ENCODE results near the gene FBXL7.

Gene FBXL7

DNA sequence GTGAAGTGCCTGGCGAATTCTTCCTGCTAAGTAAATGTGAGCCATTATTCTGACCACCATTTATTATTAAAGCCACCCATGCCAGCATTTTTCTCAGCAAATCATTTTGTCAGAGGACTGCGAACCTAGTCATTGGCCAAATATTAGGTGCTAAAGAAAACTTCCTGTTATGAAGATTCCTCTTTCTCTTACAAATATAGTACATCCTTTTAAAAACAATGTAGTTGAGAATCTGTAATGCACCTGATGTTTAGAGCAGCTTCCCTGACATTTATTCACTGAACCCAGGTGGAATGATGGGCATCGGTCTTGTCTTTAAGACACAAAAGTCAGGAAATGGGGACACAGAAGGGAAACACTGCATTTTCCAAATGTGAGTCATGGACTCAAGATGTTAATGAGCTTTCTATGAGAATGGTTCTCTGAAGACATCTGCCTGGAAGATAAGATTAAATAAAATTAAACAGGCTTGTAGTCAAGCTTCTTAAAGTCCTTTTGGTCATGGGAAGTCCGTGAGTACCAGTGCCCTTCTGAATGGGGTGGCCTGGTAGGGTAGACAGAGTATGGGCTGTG, 290.6 kb downstream of the FBXL7 start:
- H3K4me1 ChIP-seq, result peaks cover 6% of the 10 kb centered on the region; the same call in 1 of the 2 replicates
- H3K27me3 ChIP-seq (ENCODE audit: low read depth), result no peaks in the 10 kb centered on the region
- DNase-seq (ENCODE audit: low spot score in 2 of 2), result no peak
- no peak overlapping the region for H3K4me3 ChIP-seq
- H3K36me3 ChIP-seq (replicated peaks), result no peaks in the 10 kb centered on the region
- in situ Hi-C loops (cut with MboI; ENCODE audit: low sequenced_read_pairs), result loop anchor here (25.0 kb wide), 1 partner anchor 403 kb away; no protein-coding TSS in a partner anchor
- H3K9me3 ChIP-seq, result no peaks in the 10 kb centered on the region

DNA sequence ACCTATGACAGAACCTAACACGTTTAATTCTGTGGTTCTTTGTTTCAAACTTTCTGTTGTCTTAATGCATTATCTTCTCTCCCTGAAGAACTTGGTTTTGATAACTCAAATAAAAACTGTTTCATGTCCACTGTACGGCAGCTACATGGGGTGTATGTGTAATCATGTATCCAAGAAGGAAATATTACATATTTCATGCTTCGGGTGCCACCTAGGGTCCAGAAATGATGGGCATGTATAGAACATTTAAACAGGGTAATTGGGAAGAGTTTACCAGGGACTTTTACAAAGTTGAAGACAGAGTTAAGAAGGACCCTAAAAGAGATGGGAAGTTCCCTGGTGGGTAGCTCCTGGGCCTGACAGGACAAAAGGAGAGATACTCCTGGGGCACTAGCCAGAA, 291.3 kb downstream of the FBXL7 start:
- no peaks in the 10 kb centered on the region for H3K9me3 ChIP-seq
- no peak overlapping the region for H3K4me3 ChIP-seq
- no peaks in the 10 kb centered on the region for H3K27me3 ChIP-seq (ENCODE audit: low read depth)
- no peak for DNase-seq (ENCODE audit: low spot score in 2 of 2)
- no peaks in the 10 kb centered on the region for H3K36me3 ChIP-seq (replicated peaks)
- in situ Hi-C loops (cut with MboI; ENCODE audit: low sequenced_read_pairs), result loop anchor here (25.0 kb wide), 1 partner anchor 404 kb away; no protein-coding TSS in a partner anchor
- peaks cover 6% of the 10 kb centered on the region; the same call in 1 of the 2 replicates for H3K4me1 ChIP-seq

DNA sequence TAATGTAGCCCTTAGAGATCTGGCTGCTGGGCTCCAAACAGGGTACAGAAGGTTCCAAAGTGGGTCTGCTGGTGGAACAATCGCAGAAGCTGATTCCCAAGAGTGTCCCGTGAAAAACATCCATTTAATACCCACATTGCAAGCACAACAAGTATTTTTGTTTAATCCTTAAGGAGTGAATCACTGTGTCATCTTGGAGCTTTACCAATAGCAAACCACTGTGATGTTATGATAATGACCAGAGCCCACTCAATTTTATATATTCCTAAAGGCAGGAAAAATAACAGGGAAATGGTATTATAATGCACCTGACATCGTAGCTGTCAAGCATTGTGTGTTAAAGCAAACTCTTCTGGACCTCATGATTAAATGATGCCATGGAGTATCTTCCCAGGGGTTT, 291.9 kb downstream of the FBXL7 start:
- peaks cover 6% of the 10 kb centered on the region; the same call in 1 of the 2 replicates for H3K4me1 ChIP-seq
- no peak overlapping the region for H3K4me3 ChIP-seq
- DNase-seq (ENCODE audit: low spot score in 2 of 2), result no peak
- H3K9me3 ChIP-seq, result no peaks in the 10 kb centered on the region
- no peaks in the 10 kb centered on the region for H3K36me3 ChIP-seq (replicated peaks)
- H3K27me3 ChIP-seq (ENCODE audit: low read depth), result no peaks in the 10 kb centered on the region
- in situ Hi-C loops (cut with MboI; ENCODE audit: low sequenced_read_pairs), result loop anchor here (25.0 kb wide), 1 partner anchor 405 kb away; no protein-coding TSS in a partner anchor

DNA sequence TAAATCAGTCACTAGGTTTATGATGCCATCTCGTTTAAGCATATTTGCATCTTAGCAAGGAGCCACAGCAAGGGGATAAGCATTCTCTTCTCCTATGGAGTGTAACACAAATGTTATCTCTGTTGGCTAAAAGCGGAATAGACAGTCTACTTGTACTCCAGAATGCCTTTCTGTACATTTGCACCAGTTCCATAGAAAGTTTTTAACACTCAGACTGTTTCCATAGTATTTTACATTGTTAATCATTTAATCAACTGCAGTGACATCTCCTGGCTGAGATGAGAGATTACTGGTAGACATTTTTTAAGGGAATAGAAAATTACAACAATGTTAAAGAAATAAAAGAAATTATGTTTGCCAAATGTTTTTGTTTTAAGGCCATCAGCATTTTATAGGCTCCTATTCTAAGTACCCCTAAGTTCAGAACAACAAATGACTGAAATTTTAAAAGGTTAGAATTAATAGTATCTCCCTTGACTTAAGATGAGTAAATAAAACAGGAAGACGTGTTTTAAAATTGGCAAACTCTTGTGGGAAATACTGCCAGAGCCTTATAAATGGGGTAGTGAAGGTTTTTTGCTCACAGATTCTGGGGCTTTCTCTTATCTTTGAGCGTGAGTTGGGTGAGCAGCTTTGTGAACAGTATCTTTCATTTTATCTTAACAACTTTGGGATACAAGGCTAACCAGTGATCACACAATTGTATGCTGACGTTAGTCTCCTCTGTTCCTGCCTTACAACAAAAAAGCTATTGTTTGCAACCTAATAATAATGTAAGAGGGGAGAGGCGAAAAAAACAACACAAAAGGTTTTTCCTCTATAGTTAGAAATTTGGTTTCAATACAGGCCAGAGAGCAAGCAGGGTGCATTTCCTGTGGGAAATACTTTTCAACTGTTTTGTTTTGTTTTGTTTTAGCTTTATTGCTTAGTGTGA, 294.3 kb downstream of the FBXL7 start:
- peak in 1 of 2 experiments; percentile 47 for DNase-seq (ENCODE audit: low spot score in 2 of 2)
- Histone ChIP-seq H3K4me3 (no peak overlapping the region), H3K4me1 (peaks cover 6% of the 10 kb centered on the region; the same call in 1 of the 2 replicates), H3K27me3 (ENCODE audit: low read depth) (no peaks in the 10 kb centered on the region), H3K9me3 (no peaks in the 10 kb centered on the region), H3K36me3 (replicated peaks) (no peaks in the 10 kb centered on the region)
- in situ Hi-C loops (cut with MboI; ENCODE audit: low sequenced_read_pairs), result loop anchor here (25.0 kb wide), 1 partner anchor 407 kb away; no protein-coding TSS in a partner anchor

DNA sequence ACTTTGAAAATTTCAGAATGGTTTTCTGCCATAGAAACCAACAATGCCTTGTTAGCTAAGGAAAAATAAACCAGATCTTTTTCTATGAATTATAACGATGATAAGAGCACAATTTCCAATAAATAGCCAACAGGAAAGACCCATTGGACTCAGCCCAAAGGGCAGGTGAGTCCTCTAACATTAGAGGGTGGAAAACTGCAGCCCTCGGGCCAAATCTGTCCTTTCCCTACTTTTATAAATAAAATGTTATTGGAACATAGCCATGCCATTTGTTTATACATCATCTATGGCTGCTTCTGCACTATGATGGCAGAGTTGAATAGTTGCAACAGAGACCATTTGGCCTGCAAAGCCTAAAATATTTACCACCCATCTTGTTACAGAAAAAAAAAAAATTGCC, 296.1 kb downstream of the FBXL7 start:
- H3K36me3 ChIP-seq (replicated peaks), result no peaks in the 10 kb centered on the region
- in situ Hi-C loops (cut with MboI; ENCODE audit: low sequenced_read_pairs), result loop anchor here (25.0 kb wide), 1 partner anchor 409 kb away; no protein-coding TSS in a partner anchor
- no peak overlapping the region for H3K4me3 ChIP-seq
- no peaks in the 10 kb centered on the region for H3K27me3 ChIP-seq (ENCODE audit: low read depth)
- no peak for DNase-seq (ENCODE audit: low spot score in 2 of 2)
- peaks cover 6% of the 10 kb centered on the region; the same call in 1 of the 2 replicates for H3K4me1 ChIP-seq
- H3K9me3 ChIP-seq, result no peaks in the 10 kb centered on the region

DNA sequence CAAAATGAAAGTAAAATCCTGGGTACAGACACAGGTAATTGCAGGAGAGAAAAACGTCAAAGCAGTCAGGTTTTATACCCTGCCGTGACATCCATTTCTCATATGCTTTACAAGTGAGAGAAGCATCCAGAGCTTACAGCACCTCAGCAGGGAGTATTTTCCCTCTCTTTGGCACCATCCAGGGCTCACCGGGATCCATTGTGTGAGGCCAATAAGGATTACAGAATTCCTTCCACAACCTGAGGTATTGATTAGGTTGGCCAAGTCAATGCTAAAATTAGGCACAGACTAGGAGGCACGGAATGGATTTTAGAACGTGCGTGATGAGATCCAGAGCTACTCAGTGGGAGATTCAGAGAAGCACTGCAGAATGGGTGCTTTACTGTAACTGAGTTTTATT, 296.6 kb downstream of the FBXL7 start:
- H3K27me3 ChIP-seq (ENCODE audit: low read depth), result no peaks in the 10 kb centered on the region
- no peaks in the 10 kb centered on the region for H3K9me3 ChIP-seq
- no peaks in the 10 kb centered on the region for H3K36me3 ChIP-seq (replicated peaks)
- DNase-seq (ENCODE audit: low spot score in 2 of 2), result no peak
- H3K4me1 ChIP-seq, result peaks cover 6% of the 10 kb centered on the region; the same call in 1 of the 2 replicates
- in situ Hi-C loops (cut with MboI; ENCODE audit: low sequenced_read_pairs), result loop anchor here (25.0 kb wide), 1 partner anchor 409 kb away; no protein-coding TSS in a partner anchor
- H3K4me3 ChIP-seq, result no peak overlapping the region

DNA sequence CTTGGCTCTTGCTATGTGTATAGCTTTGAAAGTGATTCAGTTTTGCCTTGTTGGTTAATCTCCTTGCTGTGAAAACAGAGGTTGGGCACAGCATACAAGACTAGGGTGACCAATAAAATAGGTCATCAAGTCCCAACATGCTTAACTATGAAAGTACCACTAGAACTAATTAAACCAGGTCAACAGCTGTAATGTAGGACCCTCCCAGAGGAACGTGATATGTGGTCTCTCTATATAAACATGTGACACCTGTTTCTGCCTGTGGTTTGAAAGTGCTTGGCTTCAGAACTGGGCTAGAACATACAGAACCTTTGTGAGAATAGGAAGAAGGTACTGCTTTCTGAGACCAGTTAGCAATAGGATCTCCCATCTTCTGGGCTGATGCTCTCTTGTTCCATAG, 297.1 kb downstream of the FBXL7 start:
- Histone ChIP-seq H3K36me3 (replicated peaks) (no peaks in the 10 kb centered on the region), H3K4me1 (peaks cover 6% of the 10 kb centered on the region; the same call in 1 of the 2 replicates), H3K9me3 (no peaks in the 10 kb centered on the region), H3K4me3 (no peak overlapping the region), H3K27me3 (ENCODE audit: low read depth) (no peaks in the 10 kb centered on the region)
- no peak for DNase-seq (ENCODE audit: low spot score in 2 of 2)
- in situ Hi-C loops (cut with MboI; ENCODE audit: low sequenced_read_pairs), result loop anchor here (25.0 kb wide), 1 partner anchor 410 kb away; no protein-coding TSS in a partner anchor

DNA sequence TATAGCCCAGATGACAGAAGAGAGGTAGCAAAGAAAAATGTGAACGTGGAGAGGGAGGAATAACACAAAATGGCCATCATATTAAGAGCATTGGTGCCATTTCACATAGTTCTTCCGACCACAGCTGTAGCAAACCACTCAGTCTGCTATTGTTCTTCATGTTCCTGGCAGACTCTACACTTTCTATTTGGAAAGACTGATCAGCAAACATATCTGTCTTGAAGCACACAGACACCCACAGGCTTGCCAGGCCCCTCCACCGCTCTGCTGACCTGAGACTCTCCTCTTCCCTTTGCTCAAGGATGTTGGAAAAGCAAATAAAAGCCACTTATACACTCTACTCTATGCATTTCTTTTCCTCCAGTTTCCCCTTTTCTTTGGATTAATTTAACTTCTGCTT, 298.0 kb downstream of the FBXL7 start:
- in situ Hi-C loops (cut with MboI; ENCODE audit: low sequenced_read_pairs), result loop anchor here (25.0 kb wide), 1 partner anchor 411 kb away; no protein-coding TSS in a partner anchor

DNA sequence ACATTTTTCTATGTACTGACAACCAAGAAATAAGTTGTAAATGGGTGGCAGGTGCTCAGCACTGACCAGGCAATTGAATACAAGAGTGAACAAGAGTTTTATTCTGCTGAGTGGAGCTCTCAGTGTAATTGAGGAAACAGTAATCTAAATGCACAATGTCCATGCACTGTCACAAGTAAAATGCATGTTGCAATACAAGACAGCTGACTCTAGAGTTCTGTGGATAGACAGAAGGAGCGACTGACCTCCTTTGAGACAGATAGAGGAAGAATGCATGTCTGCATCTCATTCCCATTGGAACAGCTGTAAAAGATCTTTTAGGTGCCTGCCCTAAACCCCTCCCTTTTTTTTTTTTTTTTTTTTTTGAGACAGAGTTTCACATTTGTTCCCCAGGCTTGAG, 299.0 kb downstream of the FBXL7 start:
- H3K9me3 ChIP-seq, result no peaks in the 10 kb centered on the region
- H3K27me3 ChIP-seq (ENCODE audit: low read depth), result no peaks in the 10 kb centered on the region
- H3K4me1 ChIP-seq, result peaks cover 6% of the 10 kb centered on the region; the same call in 1 of the 2 replicates
- DNase-seq (ENCODE audit: low spot score in 2 of 2), result no peak
- in situ Hi-C loops (cut with MboI; ENCODE audit: low sequenced_read_pairs), result loop anchor here (25.0 kb wide), 1 partner anchor 412 kb away; no protein-coding TSS in a partner anchor
- no peaks in the 10 kb centered on the region for H3K36me3 ChIP-seq (replicated peaks)
- H3K4me3 ChIP-seq, result no peak overlapping the region

More for the DNA sequence above, 298.0 kb downstream of the FBXL7 start:
- Histone ChIP-seq H3K9me3 (no peaks in the 10 kb centered on the region), H3K27me3 (ENCODE audit: low read depth) (no peaks in the 10 kb centered on the region), H3K4me3 (no peak overlapping the region), H3K4me1 (peaks cover 6% of the 10 kb centered on the region; the same call in 1 of the 2 replicates), H3K36me3 (replicated peaks) (no peaks in the 10 kb centered on the region)
- DNase-seq (ENCODE audit: low spot score in 2 of 2), result no peak

DNA sequence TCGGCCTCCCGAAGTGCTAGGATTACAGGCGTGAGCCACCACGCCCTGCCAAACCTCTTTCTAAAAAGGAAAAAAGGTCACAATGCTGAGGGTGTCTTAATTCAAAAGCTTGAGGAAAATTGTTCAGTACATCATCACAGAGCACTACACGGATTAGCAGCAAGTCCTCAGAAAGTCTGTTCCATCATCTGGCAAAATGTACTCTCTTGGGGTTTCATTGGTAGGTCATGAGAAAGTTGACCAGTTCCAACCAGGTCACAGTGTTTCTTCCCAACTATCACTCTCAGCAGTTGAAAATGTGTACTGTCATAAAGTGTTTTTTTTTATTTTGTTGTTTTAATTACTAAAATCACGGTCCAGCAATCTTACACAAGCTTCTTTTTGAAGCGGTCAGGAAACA, 299.6 kb downstream of the FBXL7 start:
- H3K9me3 ChIP-seq, result no peaks in the 10 kb centered on the region; the same call in 1 of the 2 replicates
- in situ Hi-C loops (cut with MboI; ENCODE audit: low sequenced_read_pairs), result loop anchor here (25.0 kb wide), 2 partner anchors 188 to 412 kb away; no protein-coding TSS in a partner anchor
- DNase-seq (ENCODE audit: low spot score in 2 of 2), result no peak
- no peak overlapping the region for H3K4me3 ChIP-seq
- H3K27me3 ChIP-seq (ENCODE audit: low read depth), result no peaks in the 10 kb centered on the region
- H3K4me1 ChIP-seq, result peaks cover 2% of the 10 kb centered on the region; the same call in 1 of the 2 replicates
- H3K36me3 ChIP-seq (replicated peaks), result no peaks in the 10 kb centered on the region

DNA sequence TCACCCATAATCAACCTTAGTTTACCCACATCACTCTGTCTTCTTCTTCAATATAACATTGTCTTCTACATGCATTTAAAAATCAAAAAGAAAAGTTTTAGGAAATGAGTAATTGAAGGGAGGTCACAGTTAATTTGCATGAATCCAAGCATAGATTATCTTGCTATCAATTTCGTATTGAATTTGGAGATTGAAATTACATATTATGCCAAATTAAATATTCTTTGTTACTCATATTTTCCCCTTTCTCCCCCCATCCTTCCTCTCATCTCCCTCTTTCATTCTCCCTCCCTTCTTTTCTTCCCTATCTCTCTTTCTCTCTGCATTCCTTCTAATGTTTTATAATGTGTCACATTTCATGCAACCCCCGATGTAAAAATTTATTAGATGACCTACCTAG, 303.3 kb downstream of the FBXL7 start:
- no peak for DNase-seq (ENCODE audit: low spot score in 2 of 2)
- Histone ChIP-seq H3K27me3 (ENCODE audit: low read depth) (no peaks in the 10 kb centered on the region), H3K36me3 (replicated peaks) (no peaks in the 10 kb centered on the region), H3K4me3 (no peak overlapping the region), H3K4me1 (no peaks in the 10 kb centered on the region), H3K9me3 (peaks cover 3% of the 10 kb centered on the region; the same call in 1 of the 2 replicates)
- in situ Hi-C loops (cut with MboI; ENCODE audit: low sequenced_read_pairs), result loop anchor here (25.0 kb wide), 1 partner anchor 184 kb away; no protein-coding TSS in a partner anchor

DNA sequence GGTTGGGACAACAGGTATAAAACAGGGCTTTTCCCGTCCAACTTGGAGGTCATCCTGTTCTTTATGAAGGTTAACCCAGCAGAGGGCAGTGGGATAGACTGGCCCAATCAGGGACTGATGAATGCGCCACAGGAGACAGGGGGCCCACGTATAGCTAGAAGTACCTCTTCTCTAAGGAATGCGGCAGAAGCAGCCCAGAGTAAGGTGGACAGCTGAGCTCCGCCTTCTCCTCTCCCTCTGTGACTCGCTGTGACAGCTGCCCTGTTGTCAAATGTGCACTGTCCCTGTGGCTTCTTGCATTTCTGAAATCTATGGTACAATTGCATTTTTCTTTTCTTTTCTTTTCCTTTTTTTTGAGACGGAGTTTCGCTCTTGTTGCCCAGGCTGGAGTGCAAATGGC, 306.6 kb downstream of the FBXL7 start:
- Histone ChIP-seq H3K4me3 (no peak overlapping the region), H3K4me1 (no peaks in the 10 kb centered on the region), H3K9me3 (peaks cover 3% of the 10 kb centered on the region; the same call in 1 of the 2 replicates), H3K36me3 (replicated peaks) (no peaks in the 10 kb centered on the region), H3K27me3 (ENCODE audit: low read depth) (no peaks in the 10 kb centered on the region)
- in situ Hi-C loops (cut with MboI; ENCODE audit: low sequenced_read_pairs), result loop anchor here (25.0 kb wide), 1 partner anchor 181 kb away; no protein-coding TSS in a partner anchor
- no peak for DNase-seq (ENCODE audit: low spot score in 2 of 2)

DNA sequence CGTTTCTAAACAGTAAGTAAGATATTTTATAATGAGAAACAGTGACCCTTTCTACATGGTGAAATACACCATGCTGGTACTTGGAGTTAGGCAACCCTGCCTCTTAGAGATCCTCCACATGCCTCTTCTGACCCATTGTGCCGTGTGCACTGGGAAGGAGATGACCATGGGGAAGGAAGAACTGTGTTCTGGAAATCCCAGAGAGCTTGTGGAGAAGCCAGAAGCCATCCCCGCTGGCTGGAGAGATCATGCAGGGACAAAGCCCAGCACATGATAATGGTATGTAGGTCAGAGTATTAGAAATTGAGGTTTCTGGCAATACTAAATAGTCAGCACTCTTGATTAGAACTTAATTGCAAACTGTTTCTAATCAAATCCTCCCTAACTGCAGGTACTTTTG, 307.3 kb downstream of the FBXL7 start:
- no peak for DNase-seq (ENCODE audit: low spot score in 2 of 2)
- Histone ChIP-seq H3K4me1 (no peaks in the 10 kb centered on the region), H3K27me3 (ENCODE audit: low read depth) (no peaks in the 10 kb centered on the region)

More for the DNA sequence above, 307.3 kb downstream of the FBXL7 start:
- in situ Hi-C loops (cut with MboI; ENCODE audit: low sequenced_read_pairs), result loop anchor here (25.0 kb wide), 1 partner anchor 180 kb away; no protein-coding TSS in a partner anchor
- Histone ChIP-seq H3K36me3 (replicated peaks) (no peaks in the 10 kb centered on the region), H3K9me3 (peaks cover 3% of the 10 kb centered on the region; the same call in 1 of the 2 replicates), H3K4me3 (no peak overlapping the region)
